HG03060 (cell line): ENCODE data around the gene TMPRSS3.

ENCODE experiments used
- ATAC-seq: cut with Tn5 transposase; IDR thresholded peaks from one replicate; pipeline ENCODE4 v1.9.1; 2021; ENCODE audit warnings: low read depth, moderate number of reproducible peaks; ENCODE audit not compliant: unreplicated experiment

Gene TMPRSS3

GRCh38 chr21:42375966-42376337 is 19.9 kb downstream of the TMPRSS3 start:
- no peak for ATAC-seq

- no peak for ATAC-seq
Observed at GRCh38 chr21:42375506-42375905, 20.3 kb downstream of the TMPRSS3 start.

GRCh38 chr21:42374864-42375499 is 20.9 kb downstream of the TMPRSS3 start:
- ATAC-seq, result no peak

GRCh38 chr21:42374457-42374856 is 21.4 kb downstream of the TMPRSS3 start:
- ATAC-seq, result no peak

- no peak for ATAC-seq
Observed at GRCh38 chr21:42373908-42374455, 21.9 kb downstream of the TMPRSS3 start.

- no peak for ATAC-seq
Observed at GRCh38 chr21:42373196-42373907, 22.5 kb downstream of the TMPRSS3 start.

- no peak for ATAC-seq
Observed at GRCh38 chr21:42370894-42371654, 24.8 kb downstream of the TMPRSS3 start.

GRCh38 chr21:42369821-42370220 is 26.0 kb downstream of the TMPRSS3 start:
- ATAC-seq, result no peak

- no peak for ATAC-seq
Observed at GRCh38 chr21:42367367-42368165, 28.3 kb downstream of the TMPRSS3 start.

- no peak for ATAC-seq
Observed at GRCh38 chr21:42366292-42367010, 29.4 kb downstream of the TMPRSS3 start, which contains the start of gene TFF1. TFF1 (minus strand) TSS chr21:42366535; CDS start chr21:42366495, 40 bp downstream.

GRCh38 chr21:42365770-42366169 is 30.1 kb downstream of the TMPRSS3 start:
- ATAC-seq, result no peak

- no peak for ATAC-seq
Observed at GRCh38 chr21:42364304-42364865, 31.5 kb downstream of the TMPRSS3 start.

GRCh38 chr21:42363312-42363711 is 32.5 kb downstream of the TMPRSS3 start:
- ATAC-seq, result no peak

GRCh38 chr21:42362700-42363099 is 33.2 kb downstream of the TMPRSS3 start:
- ATAC-seq, result no peak

- ATAC-seq, result no peak
Observed at GRCh38 chr21:42362198-42362597, 33.7 kb downstream of the TMPRSS3 start.

- no peak for ATAC-seq
Observed at GRCh38 chr21:42361286-42361685, 34.6 kb downstream of the TMPRSS3 start.

GRCh38 chr21:42360317-42360716 is 35.5 kb downstream of the TMPRSS3 start:
- ATAC-seq, result no peak

- no peak for ATAC-seq
Observed at GRCh38 chr21:42358937-42359336, 36.9 kb downstream of the TMPRSS3 start.

- ATAC-seq, result no peak
Observed at GRCh38 chr21:42358261-42358660, 37.6 kb downstream of the TMPRSS3 start.
